DMS53 treated with DMSO at 0.1 percent for 48 hours (cell line): ENCODE data around the gene SFXN3.

Experiments
- DNase-seq: peaks from one replicate; lab custom pipeline; 2025; ENCODE audit not compliant: unreplicated experiment; lab: John Stamatoyannopoulos, UW

SFXN3 gene

GRCh38 chr10:101055411-101055810 is 24.4 kb downstream of the SFXN3 start:
- no peak for DNase-seq

GRCh38 chr10:101056365-101057151 is 25.5 kb downstream of the SFXN3 start:
- DNase-seq: no peak

GRCh38 chr10:101060036-101060950 is 29.3 kb downstream of the SFXN3 start:
- DNase-seq: peak; percentile 95

- DNase-seq: peak; percentile 93
Observed at GRCh38 chr10:101060951-101061623, 30.1 kb downstream of the SFXN3 start.

- DNase-seq: peak; percentile 65
Observed at GRCh38 chr10:101061624-101062231, 30.7 kb downstream of the SFXN3 start, which contains the start of gene KAZALD1. TSS of gene KAZALD1 (plus strand) at chr10:101061989. CDS start at chr10:101062593, 604 bp downstream.

GRCh38 chr10:101062232-101063049 is 31.4 kb downstream of the SFXN3 start:
- peak; percentile 57 for DNase-seq

- DNase-seq: no peak
Observed at GRCh38 chr10:101063050-101063525, 32.1 kb downstream of the SFXN3 start.

GRCh38 chr10:101063548-101064414 is 32.7 kb downstream of the SFXN3 start:
- no peak for DNase-seq

GRCh38 chr10:101064415-101065030 is 33.5 kb downstream of the SFXN3 start:
- DNase-seq: no peak

- DNase-seq: no peak
Observed at GRCh38 chr10:101065481-101066145, 34.6 kb downstream of the SFXN3 start.

- peak; percentile 80 for DNase-seq
Observed at GRCh38 chr10:101066146-101066895, 35.3 kb downstream of the SFXN3 start.

- DNase-seq: peak; percentile 38
Observed at GRCh38 chr10:101066896-101067355, 35.9 kb downstream of the SFXN3 start.

GRCh38 chr10:101067356-101068083 is 36.5 kb downstream of the SFXN3 start:
- peak; percentile 74 for DNase-seq

GRCh38 chr10:101069441-101069840 is 38.4 kb downstream of the SFXN3 start:
- DNase-seq: no peak

- no peak for DNase-seq
Observed at GRCh38 chr10:101070098-101070497, 39.1 kb downstream of the SFXN3 start.

GRCh38 chr10:101071267-101071884 is 40.3 kb downstream of the SFXN3 start:
- no peak for DNase-seq
